Fibroblast of skin of scalp (primary cell): ENCODE results near the gene BECN2.
"Not testable (repeated sequence)": the region's sequence is repeated elsewhere in the genome, so short reads cannot be mapped to it uniquely, and the experiment has no call there.

ENCODE experiments used
- DNase-seq: peaks from one replicate; pipeline ENCODE4 v3.0.0-alpha.2; 2013

The BECN2 gene

DNA sequence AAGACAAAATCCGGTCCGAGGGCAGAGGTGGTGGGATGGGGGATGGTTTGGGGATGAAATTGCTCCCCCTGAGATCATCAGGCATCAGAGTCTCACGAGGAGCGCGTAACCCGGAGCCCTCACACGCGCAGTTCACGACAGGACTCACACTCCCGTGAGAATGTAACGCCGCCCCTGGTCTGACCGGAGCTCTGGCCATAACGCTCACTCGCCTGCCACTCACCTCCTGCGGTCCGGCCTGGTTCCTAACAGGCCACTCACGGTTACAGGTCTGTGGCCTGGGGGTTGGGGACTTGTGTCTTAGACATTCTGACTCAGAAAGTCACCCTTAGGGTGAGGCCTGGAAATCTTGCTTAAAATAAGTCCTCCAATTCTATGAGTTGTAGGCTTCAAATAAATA, 21.5 kb downstream of the BECN2 start:
- DNase-seq: no peak

GRCh38 chr1:241979926-241980325, 22.4 kb downstream of the BECN2 start:
- DNase-seq: no peak

- DNase-seq: peak; percentile 42
These were observed 28.2 kb downstream of the BECN2 start for GRCh38 chr1:241985787-241986186.

GRCh38 chr1:241988389-241988930, 30.9 kb downstream of the BECN2 start:
- DNase-seq: not testable (repeated sequence)

DNA sequence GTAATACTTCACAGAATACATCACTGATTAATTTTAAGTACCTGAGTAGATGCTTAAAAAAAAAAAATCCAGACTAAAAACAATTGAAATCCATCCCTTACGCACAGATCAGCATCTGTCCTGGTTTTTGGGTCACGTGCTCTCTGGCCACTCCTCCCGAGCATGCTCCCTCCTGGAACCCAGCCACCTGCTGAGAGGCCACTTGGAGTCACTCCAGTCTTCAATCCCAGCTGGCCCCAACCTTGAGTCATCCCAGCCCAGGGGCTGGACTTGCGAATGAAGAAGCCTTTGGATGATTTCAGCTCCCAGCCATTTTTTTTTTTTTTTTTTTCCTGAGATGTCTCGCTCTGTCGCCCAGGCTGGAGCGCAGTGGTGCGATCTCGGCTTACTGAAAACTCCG, 32.5 kb downstream of the BECN2 start:
- peak; percentile 83 for DNase-seq

- DNase-seq: no peak
These were observed 35.2 kb downstream of the BECN2 start for GRCh38 chr1:241992734-241993133.

- no peak for DNase-seq
These were observed 36.6 kb downstream of the BECN2 start for GRCh38 chr1:241994171-241994570.

DNA sequence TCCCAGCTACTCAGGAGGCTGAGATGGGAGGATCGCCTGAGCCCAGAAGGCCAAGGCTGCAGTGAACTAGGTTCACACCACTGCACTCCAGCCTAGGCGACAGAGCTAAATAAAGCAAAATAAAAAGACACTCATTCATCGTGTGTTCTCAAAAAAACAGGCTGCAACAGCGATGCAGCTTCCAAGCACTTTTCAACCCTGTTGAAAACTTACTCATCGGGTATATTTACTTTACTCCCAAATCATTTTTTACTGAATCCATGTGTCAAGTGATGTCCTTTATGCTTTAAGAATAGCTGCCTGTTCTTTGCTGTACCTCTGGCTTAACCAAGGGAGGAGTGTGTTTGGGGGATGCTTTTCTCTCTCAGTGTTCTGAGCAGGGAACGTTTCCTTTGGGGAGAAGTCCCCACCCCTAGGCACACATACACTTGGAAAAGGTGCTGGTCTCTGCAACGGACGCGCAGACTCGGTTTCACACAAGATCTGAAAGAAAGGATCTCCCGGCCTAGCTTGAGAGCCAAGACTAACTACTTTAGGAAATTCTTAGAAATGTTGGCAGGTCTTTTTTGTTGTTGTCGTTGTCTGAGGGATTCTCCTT, 39.9 kb downstream of the BECN2 start:
- DNase-seq: no peak

DNA sequence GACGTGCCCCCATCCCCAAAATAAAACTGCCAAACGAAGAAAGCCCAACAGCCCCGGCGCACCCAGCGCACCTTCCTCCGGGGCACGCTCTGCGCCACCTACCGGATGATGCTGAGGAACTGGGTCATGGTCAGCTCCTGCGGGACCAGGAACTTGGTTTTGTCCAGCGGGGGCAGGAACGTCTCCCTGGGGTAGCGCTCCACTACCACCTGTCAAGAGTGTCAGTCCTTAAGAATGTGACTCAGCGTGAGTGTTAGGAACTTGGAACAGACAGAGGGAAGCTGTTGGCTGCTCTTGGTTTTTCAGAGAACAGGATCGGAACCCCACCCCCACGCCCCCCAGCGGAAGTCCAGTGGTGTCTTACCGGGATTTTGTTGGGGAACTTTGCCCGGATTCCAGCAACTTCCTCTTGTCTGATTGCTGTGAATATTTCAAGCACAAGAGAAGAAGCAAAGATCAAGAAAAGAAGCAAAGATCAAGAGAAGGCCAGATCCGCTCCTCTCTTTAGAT, 40.9 kb downstream of the BECN2 start:
- peak; percentile 81 for DNase-seq

- no peak for DNase-seq
These were observed 41.5 kb downstream of the BECN2 start, which contains the start of gene MAP1LC3C for GRCh38 chr1:241999026-241999425. Gene MAP1LC3C (minus strand): TSS chr1:241999098. CDS start chr1:241999008, 90 bp downstream.

DNA sequence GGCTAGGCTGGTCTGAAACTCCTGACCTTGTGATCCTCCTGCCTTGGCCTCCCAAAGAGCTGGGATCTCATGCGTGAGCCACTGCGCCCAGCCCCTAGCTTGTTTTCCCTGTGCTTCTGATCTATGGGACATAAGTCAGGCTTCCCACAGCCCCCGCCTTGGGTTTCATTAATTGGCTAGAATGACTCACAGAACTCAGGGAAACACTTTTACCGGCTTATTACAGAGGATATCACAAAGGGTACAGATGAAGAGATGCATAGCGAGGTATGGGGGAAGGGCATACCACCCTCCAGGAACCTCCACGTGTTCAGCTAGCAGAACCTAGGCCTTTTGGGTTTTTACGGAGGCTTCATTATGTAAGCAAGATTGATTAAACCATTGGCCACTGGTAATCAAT, 42.9 kb downstream of the BECN2 start:
- no peak for DNase-seq

DNA sequence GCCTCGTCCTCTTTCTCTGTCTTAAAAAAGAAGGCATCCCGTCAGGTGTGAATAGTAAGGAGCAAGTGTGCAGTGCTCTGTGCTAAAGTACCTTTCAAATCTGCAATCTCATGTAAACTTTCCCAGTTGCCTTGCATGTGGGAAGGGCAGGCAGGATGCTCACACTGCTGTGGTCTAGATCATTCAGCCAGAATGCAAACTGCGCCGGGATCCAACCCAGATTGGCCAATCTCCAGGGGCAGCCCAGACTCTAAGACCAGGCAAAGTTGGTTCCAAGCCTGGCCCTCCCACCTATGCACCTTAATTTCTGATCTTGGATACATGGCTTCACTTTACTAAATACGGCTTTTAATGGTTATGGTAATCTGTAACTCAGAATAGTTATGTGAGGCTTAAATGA, 44.5 kb downstream of the BECN2 start:
- DNase-seq: no peak

DNA sequence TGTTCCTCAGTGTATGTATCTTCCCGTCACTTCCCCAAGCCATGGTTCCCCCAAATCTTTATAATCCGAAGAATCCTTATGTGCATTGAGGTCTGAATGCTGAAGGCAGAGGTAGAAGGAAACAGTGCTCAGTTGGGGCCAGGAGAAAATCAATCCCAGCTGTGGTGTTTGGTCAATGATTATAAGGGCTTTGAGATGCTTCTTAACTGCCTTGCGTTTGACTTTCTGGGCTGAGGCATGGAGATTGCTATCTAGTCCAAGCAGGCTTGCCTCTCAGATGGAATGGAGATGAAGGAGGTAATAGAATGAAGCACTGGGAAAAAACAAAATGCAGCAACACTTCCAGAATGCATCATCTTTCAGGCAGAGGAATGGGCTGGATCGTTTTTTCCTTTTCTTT, 44.9 kb downstream of the BECN2 start:
- DNase-seq: no peak

GRCh38 chr1:242004751-242005495, 47.4 kb downstream of the BECN2 start:
- DNase-seq: no peak

DNA sequence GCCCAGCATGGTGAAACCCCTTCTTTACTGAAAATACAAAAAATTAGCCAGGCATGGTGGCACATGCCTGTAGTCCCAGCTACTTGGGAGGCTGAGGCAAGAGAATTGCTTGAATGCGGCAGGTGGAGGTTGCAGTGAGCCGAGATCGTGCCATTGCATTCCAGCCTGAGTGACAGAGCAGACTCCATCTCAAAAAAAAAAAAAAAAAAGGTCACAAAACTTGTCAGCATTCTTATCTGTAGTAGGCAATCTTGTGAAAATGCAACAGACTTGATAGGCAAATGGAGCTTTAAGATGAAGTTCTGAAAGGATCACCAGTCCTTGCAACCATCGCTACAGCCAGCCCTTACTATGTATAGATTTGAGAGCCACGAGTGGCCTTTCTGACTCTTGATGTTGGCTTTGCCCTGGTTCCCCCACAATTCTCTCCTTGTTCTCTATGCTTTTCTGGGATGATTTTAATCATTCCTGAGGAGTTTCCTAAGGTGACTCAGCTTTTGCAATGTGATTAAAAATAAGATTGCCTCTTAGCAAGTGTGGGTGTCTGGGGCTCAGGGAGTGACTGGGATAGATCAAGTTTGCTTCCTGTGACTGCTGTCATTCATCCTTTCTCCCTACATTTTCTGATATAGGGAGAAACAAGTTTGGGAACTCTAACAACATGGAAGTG, 48.4 kb downstream of the BECN2 start:
- DNase-seq: no peak

- no peak for DNase-seq
These were observed 49.4 kb downstream of the BECN2 start for GRCh38 chr1:242006976-242007375.
